Body of pancreas (tissue), 4 donors: ENCODE data around the gene ARHGAP15. TPM values are rescaled to one million over a fixed set of nuclear protein-coding genes. Genes with fewer than 3 reads are reported as not detected.

ENCODE experiments used
- ATAC-seq: fragments of 150-250 bp; one replicate; pipeline ENCODE4 v1.9.1; 2016
- DNase-seq, 4 donors: peaks; one replicate each; pipeline ENCODE4 v3.0.0-alpha.2; 2019
- H3K27ac ChIP-seq, 4 donors: fragments of 200-600 bp; sonication (generic); 1 replicate in 3 of 4; 2 replicates in 1 of 4; pipeline versions ENCODE4 v1.5.1 to v1.6.1; 2016 to 2019; ENCODE audit warnings: mild to moderate bottlenecking in 1 of 4, mixed read lengths in 1 of 4, moderate library complexity in 1 of 4
- H3K27me3 ChIP-seq, 2 donors: fragments of 200-600 bp; sonication (generic); one replicate each; pipeline ENCODE4 v1.6.0; 2016; ENCODE audit warnings: mild to moderate bottlenecking in 1 of 2
- H3K36me3 ChIP-seq, 2 donors: fragments of 200-600 bp; sonication (generic); replicated peaks in 1 of 2; 2 replicates each; pipeline ENCODE4 v1.5.1; 2016; ENCODE audit warnings: low read depth in 2 of 2; ENCODE audit not compliant: insufficient read depth in 1 of 2
- H3K4me1 ChIP-seq: fragments of 200-600 bp; sonication (generic); one replicate; pipeline ENCODE4 v1.6.0; 2016
- H3K4me3 ChIP-seq, 2 donors: fragments of 200-600 bp; sonication (generic); 1 replicate in 1 of 2; 2 replicates in 1 of 2; pipeline ENCODE4 v1.5.1; 2016 to 2019
- H3K9me3 ChIP-seq, 3 donors: fragments of 200-600 bp; sonication (generic); 1 replicate in 2 of 3; 2 replicates in 1 of 3; pipeline ENCODE4 v1.5.1; 2016
- POLR2A ChIP-seq, 3 donors: fragments of 450-650 bp; IDR thresholded peaks; one replicate each; pipeline ENCODE4 v1.6.1; 2016; ENCODE audit warnings: antibody characterized with exemption in 3 of 3, mild to moderate bottlenecking in 2 of 3
- WGBS, 2 donors: methylation state at CpG; one replicate each; pipeline ENCODE4 v1.1.5; 2017; 5-methylcytosine and 5-hydroxymethylcytosine counted together
- intact Hi-C: fragments of 100-400 bp; cut with DNase I; formaldehyde crosslinking; loops from one replicate; pipeline ENCODE4 v1.15.1; 2023
- total RNA-seq, 2 donors: library from RNA; depleted of rRNA; stranded (reverse); fragments of >200 nt; gene quantifications; one replicate each; pipeline ENCODE4 v1.1.0, GENCODE V29; 2016
- TF ChIP-seq, protein P1 (sequence below), 7 experiments: fragments of 450-650 bp in 4 of 7; fragments of 200-600 bp in 3 of 7; sonication (generic) in 3 of 7; IDR thresholded peaks; one replicate each; pipeline ENCODE4 v1.5.1; 2016 to 2019; ENCODE audit warnings: antibody characterized with exemption in 7 of 7

ARHGAP15 gene
- total RNA-seq, 2 donors from 2014 or later = 1.3 TPM; not detected in 1

DNA sequence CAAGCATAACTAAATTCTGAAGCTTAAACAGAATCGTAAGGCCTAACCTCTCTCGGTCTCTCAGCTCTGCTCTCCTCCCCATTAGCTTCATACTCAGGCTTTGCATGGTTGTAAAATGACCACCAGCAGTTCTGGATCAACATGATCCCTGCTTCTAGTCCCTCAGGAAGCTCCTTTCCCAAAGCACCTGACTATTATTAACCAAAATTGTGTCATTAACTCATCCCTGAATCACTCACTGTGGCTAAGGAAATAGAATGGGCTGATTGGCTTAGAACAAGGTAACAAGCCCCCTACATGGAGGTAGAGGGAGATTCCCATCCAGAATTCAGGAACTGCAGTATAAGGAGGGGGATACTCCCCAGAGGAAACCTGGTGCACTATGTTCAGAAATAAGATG lies 448.3 kb downstream of the ARHGAP15 start:
- intact Hi-C loops = no loop called here
- H3K36me3 ChIP-seq = no peaks in the 10 kb centered on the region
- no peaks in the 10 kb centered on the region for H3K27me3 ChIP-seq
- 89 to 95% methylated on average over 2 of the region's 2 CpGs for WGBS, 2 donors
- ATAC-seq = no peak
- H3K27ac ChIP-seq = no peak overlapping the region
- no peak for DNase-seq
- H3K9me3 ChIP-seq = no peaks in the 10 kb centered on the region
- H3K4me3 ChIP-seq = no peak overlapping the region
- TF ChIP-seq POLR2A (IDR thresholded peaks at IDR 0.05) = no peak
- TF ChIP-seq, protein P1, sequence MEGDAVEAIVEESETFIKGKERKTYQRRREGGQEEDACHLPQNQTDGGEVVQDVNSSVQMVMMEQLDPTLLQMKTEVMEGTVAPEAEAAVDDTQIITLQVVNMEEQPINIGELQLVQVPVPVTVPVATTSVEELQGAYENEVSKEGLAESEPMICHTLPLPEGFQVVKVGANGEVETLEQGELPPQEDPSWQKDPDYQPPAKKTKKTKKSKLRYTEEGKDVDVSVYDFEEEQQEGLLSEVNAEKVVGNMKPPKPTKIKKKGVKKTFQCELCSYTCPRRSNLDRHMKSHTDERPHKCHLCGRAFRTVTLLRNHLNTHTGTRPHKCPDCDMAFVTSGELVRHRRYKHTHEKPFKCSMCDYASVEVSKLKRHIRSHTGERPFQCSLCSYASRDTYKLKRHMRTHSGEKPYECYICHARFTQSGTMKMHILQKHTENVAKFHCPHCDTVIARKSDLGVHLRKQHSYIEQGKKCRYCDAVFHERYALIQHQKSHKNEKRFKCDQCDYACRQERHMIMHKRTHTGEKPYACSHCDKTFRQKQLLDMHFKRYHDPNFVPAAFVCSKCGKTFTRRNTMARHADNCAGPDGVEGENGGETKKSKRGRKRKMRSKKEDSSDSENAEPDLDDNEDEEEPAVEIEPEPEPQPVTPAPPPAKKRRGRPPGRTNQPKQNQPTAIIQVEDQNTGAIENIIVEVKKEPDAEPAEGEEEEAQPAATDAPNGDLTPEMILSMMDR (IDR thresholded peaks at IDR 0.05) = no peak
- H3K4me1 ChIP-seq = no peaks in the 10 kb centered on the region

DNA sequence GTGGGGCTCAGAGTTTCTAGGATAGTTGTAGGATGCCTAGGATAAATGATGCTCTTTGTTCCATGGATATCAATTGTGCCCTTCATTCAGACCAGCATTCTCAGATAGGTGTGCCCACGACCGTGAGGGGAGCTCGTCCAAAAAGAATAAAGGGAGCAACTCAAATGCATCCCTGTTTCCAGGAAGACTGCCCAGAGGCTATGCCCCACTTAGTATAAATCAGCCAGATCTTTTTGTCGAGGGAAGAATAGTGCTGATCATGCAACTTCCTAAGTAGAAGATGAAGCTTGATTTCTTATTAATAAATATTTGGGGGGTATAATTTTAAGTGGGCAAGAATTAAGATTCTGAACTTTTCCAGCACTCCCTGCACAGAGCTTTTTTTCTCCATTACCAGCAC lies 450.2 kb downstream of the ARHGAP15 start:
- Histone ChIP-seq H3K9me3 (no peaks in the 10 kb centered on the region), H3K27me3 (no peaks in the 10 kb centered on the region), H3K4me1 (no peaks in the 10 kb centered on the region), H3K4me3 (no peak overlapping the region), H3K27ac (no peak overlapping the region), H3K36me3 (no peaks in the 10 kb centered on the region)
- ATAC-seq (no peak), DNase-seq (no peak)
- TF ChIP-seq, protein P1 (IDR thresholded peaks at IDR 0.05) = no peak
- no peak for TF ChIP-seq POLR2A (IDR thresholded peaks at IDR 0.05)
- intact Hi-C loops = no loop called here
- WGBS, 2 donors = 62 to 74% methylated on average over 4 of the region's 4 CpGs

DNA sequence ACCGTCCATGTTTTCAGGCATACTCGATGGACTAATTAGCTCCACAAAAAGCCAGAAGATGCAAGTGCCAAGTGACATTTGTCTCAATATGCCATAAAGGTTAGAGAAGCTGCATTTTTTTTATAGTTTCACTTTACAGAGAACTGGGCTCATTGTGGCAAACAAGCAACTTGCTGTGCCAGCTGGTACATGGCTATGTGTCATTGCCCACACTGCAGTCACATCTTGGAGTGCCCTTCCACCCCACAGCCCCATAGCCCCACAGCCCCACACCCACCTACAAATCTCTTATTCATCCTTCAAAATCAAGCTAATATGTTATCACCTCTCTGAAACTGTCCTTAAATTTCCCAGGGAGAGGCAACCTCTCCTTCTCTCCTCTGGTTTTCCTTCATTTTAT lies 451.9 kb downstream of the ARHGAP15 start:
- Histone ChIP-seq H3K36me3 (no peaks in the 10 kb centered on the region), H3K27me3 (no peaks in the 10 kb centered on the region), H3K27ac (no peak overlapping the region), H3K4me1 (no peaks in the 10 kb centered on the region), H3K9me3 (no peaks in the 10 kb centered on the region), H3K4me3 (no peak overlapping the region)
- 45 to 46% methylated on average over 2 of the region's 2 CpGs for WGBS, 2 donors
- DNase-seq = no peak
- TF ChIP-seq, protein P1 (IDR thresholded peaks at IDR 0.05) = no peak
- no peak for TF ChIP-seq POLR2A (IDR thresholded peaks at IDR 0.05)
- ATAC-seq = no peak
- intact Hi-C loops = no loop called here

DNA sequence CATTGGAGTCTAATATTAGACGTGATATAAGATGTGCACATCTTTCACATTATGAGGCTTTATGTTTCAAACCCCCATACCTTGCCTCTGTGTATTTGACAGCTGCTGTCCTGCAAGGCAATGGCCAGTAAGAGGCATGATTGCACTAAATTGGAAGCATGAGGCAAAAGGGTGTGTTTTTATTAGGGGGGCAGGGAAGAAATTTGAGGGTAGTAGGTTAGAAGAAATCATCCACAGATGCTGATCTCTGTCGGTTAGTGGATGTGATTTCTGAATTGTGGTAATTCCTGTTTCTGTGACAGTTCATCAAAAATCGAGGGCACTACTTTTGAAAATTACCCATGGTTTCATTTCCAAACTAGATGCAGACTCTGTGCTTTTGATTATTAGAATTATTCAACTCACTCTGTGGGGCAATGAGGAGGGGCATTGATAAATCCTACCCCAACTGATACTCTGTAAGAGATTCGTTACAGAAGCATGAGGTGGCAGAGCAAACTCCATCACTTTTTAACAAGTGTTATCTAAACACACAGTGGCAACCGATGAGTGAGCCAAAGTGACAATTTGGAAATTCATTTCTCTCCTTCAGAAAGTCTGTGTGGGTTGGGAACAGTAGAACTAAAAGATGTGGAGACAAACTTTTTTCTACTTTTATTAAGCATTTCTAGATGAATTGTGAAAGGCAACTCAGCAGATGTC lies 453.0 kb downstream of the ARHGAP15 start:
- DNase-seq = no peak
- H3K27ac ChIP-seq = no peak overlapping the region
- intact Hi-C loops = no loop called here

More for the DNA sequence above, 453.0 kb downstream of the ARHGAP15 start:
- Histone ChIP-seq H3K4me1 (no peaks in the 10 kb centered on the region), H3K36me3 (no peaks in the 10 kb centered on the region), H3K27me3 (no peaks in the 10 kb centered on the region), H3K9me3 (no peaks in the 10 kb centered on the region), H3K4me3 (no peak overlapping the region)
- WGBS, 2 donors = 45 to 60% methylated on average over 5 of the region's 5 CpGs
- TF ChIP-seq, protein P1 (IDR thresholded peaks at IDR 0.05) = no peak
- TF ChIP-seq POLR2A (IDR thresholded peaks at IDR 0.05) = no peak
- ATAC-seq = no peak
